Glomerular visceral epithelial cell (primary cell): ENCODE measurements around the gene ARMCX4.
A peak's percentile ranks its signal among the peaks of the same experiment; 100 is the strongest.
"Not testable (repeated sequence)": the region's sequence is repeated elsewhere in the genome, so short reads cannot be mapped to it uniquely, and the experiment has no call there.

Source experiments
- DNase-seq: peaks from one replicate; pipeline ENCODE4 v3.0.0-alpha.2; 2016; ENCODE audit errors: extremely low spot score

Gene ARMCX4

GRCh38 chrX:101485212-101485949 is at the start of gene ARMCX4:
ARMCX4 (plus strand) TSS chrX:101485456; CDS start chrX:101488590, 3,134 bp downstream.
- peak; percentile 54 for DNase-seq

- DNase-seq, result no peak
These were observed 43.2 kb upstream of the ARMCX4 start for GRCh38 chrX:101442085-101442484.

GRCh38 chrX:101449279-101449678 is 36.0 kb upstream of the ARMCX4 start:
- no peak for DNase-seq

GRCh38 chrX:101450085-101450484 is 35.2 kb upstream of the ARMCX4 start:
- DNase-seq, result no peak

GRCh38 chrX:101450961-101451360 is 34.3 kb upstream of the ARMCX4 start:
- no peak for DNase-seq

GRCh38 chrX:101452056-101452455 is 33.2 kb upstream of the ARMCX4 start:
- no peak for DNase-seq

- DNase-seq, result no peak
These were observed 24.6 kb upstream of the ARMCX4 start for GRCh38 chrX:101460669-101461068.

- DNase-seq, result peak; percentile 15
These were observed 22.4 kb upstream of the ARMCX4 start for GRCh38 chrX:101462892-101463291.

GRCh38 chrX:101478366-101478765 is 6.9 kb upstream of the ARMCX4 start:
- DNase-seq, result peak; percentile 46

GRCh38 chrX:101482296-101482695 is 3.0 kb upstream of the ARMCX4 start:
- DNase-seq, result no peak

GRCh38 chrX:101483705-101484104 is 1.6 kb upstream of the ARMCX4 start:
- DNase-seq, result no peak

- no peak for DNase-seq
These were observed 1.1 kb upstream of the ARMCX4 start for GRCh38 chrX:101484135-101484534.

- DNase-seq, result no peak
These were observed 3.5 kb downstream of the ARMCX4 start for GRCh38 chrX:101488796-101489195.

- DNase-seq, result no peak
These were observed 6.7 kb downstream of the ARMCX4 start for GRCh38 chrX:101491943-101492342.

GRCh38 chrX:101493225-101493624 is 8.0 kb downstream of the ARMCX4 start:
- DNase-seq, result no peak

GRCh38 chrX:101502929-101503328 is 17.7 kb downstream of the ARMCX4 start:
- DNase-seq, result not testable (repeated sequence)

GRCh38 chrX:101507372-101507771 is 22.1 kb downstream of the ARMCX4 start:
- no peak for DNase-seq

GRCh38 chrX:101507986-101508385 is 22.7 kb downstream of the ARMCX4 start:
- no peak for DNase-seq

GRCh38 chrX:101530944-101531343 is 45.7 kb downstream of the ARMCX4 start:
- no peak for DNase-seq
